Stimulated activated CD8-positive, alpha-beta memory T cell treated with anti-CD3 and anti-CD28 coated beads, Interleukin-7, amount 100 ng/mL, for 1 hour (primary cell): ENCODE data around the gene S100A2.
A peak's percentile ranks its signal among the peaks of the same experiment; 100 is the strongest.
"Not testable (repeated sequence)": the region's sequence is repeated elsewhere in the genome, so short reads cannot be mapped to it uniquely, and the experiment has no call there.

Experiments
- DNase-seq, 2 donors: peaks; one replicate each; pipeline ENCODE4 v3.0.0-alpha.2; 2020; ENCODE audit warnings: low read depth in 2 of 2

S100A2 gene

GRCh38 chr1:153532769-153533599 lies 32.7 kb downstream of the S100A2 start:
- DNase-seq = peak in 1 of 2 donors; percentile 59

- no peak for DNase-seq
Observed at GRCh38 chr1:153532181-153532580, 33.5 kb downstream of the S100A2 start.

GRCh38 chr1:153531638-153532037 lies 34.0 kb downstream of the S100A2 start:
- DNase-seq = no peak

- DNase-seq = no peak
Observed at GRCh38 chr1:153527683-153528040, 38.0 kb downstream of the S100A2 start.

GRCh38 chr1:153527023-153527682 lies 38.5 kb downstream of the S100A2 start:
- no peak for DNase-seq

- DNase-seq = no peak
Observed at GRCh38 chr1:153526132-153526543, 39.5 kb downstream of the S100A2 start.

GRCh38 chr1:153525088-153525728 lies 40.4 kb downstream of the S100A2 start:
- DNase-seq = no peak

GRCh38 chr1:153522353-153523048 lies 43.1 kb downstream of the S100A2 start:
- DNase-seq = not testable (repeated sequence)

- DNase-seq = not testable (repeated sequence)
Observed at GRCh38 chr1:153521808-153522207, 43.8 kb downstream of the S100A2 start.

GRCh38 chr1:153520818-153521476 lies 44.7 kb downstream of the S100A2 start:
- no peak for DNase-seq

- DNase-seq = not testable (repeated sequence)
Observed at GRCh38 chr1:153520137-153520691, 45.4 kb downstream of the S100A2 start.

GRCh38 chr1:153519242-153519641 lies 46.4 kb downstream of the S100A2 start:
- no peak for DNase-seq

- no peak for DNase-seq
Observed at GRCh38 chr1:153515504-153516394, 49.9 kb downstream of the S100A2 start.

- no peak for DNase-seq
Observed at GRCh38 chr1:153513666-153514065, 52.0 kb downstream of the S100A2 start.

GRCh38 chr1:153513023-153513422 lies 52.6 kb downstream of the S100A2 start:
- DNase-seq = no peak
